Neural progenitor cell (in vitro differentiated cells): ENCODE results near the gene CCL21. TPM values are rescaled to one million over a fixed set of nuclear protein-coding genes. Genes with fewer than 3 reads are reported as not detected.

Source experiments
- DNase-seq: peaks from one replicate; pipeline ENCODE4 v3.0.0-alpha.2; 2016; ENCODE audit warnings: low spot score
- H2AFZ ChIP-seq: fragments of 200-600 bp; sonication (generic); replicated peaks from 2 replicates; pipeline ENCODE4 v1.6.1; 2016; ENCODE audit warnings: antibody characterized with exemption
- H3F3A ChIP-seq: fragments of 200-600 bp; sonication (generic); 2 replicates; pipeline ENCODE4 v1.6.1; 2016; ENCODE audit warnings: antibody characterized with exemption, low read depth
- H3K27ac ChIP-seq: fragments of 200-600 bp; sonication (generic); 2 replicates; pipeline ENCODE4 v1.5.1; 2016; ENCODE audit warnings: mild to moderate bottlenecking
- H3K27me3 ChIP-seq: fragments of 200-600 bp; sonication (generic); 2 replicates; pipeline ENCODE4 v1.6.1; 2016; ENCODE audit warnings: mild to moderate bottlenecking, moderate library complexity
- H3K36me3 ChIP-seq: fragments of 200-600 bp; sonication (generic); 2 replicates; pipeline ENCODE4 v1.5.1; 2016
- H3K4me1 ChIP-seq: fragments of 200-600 bp; sonication (generic); 2 replicates; pipeline ENCODE4 v1.6.1; 2016; ENCODE audit warnings: mixed run types
- H3K4me2 ChIP-seq: fragments of 200-600 bp; sonication (generic); 2 replicates; pipeline ENCODE4 v1.6.1; 2016
- H3K4me3 ChIP-seq: fragments of 200-600 bp; sonication (generic); 2 replicates; pipeline ENCODE4 v1.5.1; 2016
- H3K79me2 ChIP-seq: fragments of 200-600 bp; sonication (generic); 2 replicates; pipeline ENCODE4 v1.6.1; 2016; ENCODE audit warnings: low read depth
- H3K9ac ChIP-seq: fragments of 200-600 bp; sonication (generic); 2 replicates; pipeline ENCODE4 v1.6.1; 2016
- H3K9me3 ChIP-seq: fragments of 200-600 bp; sonication (generic); 2 replicates; pipeline ENCODE4 v1.5.1; 2016; ENCODE audit warnings: low read depth
- H4K20me1 ChIP-seq: fragments of 200-600 bp; sonication (generic); 2 replicates; pipeline ENCODE4 v1.6.1; 2016; ENCODE audit warnings: low read depth
- H3K27ac Mint-ChIP-seq: 3 replicates; pipeline ENCODE4 v1.8.0; 2021; ENCODE audit warnings: mixed read lengths
- H3K27me3 Mint-ChIP-seq: 2 replicates; pipeline ENCODE4 v1.8.0; 2022; ENCODE audit warnings: low read depth, mild to moderate bottlenecking, inconsistent platforms, moderate library complexity, mixed read lengths; ENCODE audit not compliant: insufficient read depth
- H3K36me3 Mint-ChIP-seq: 3 replicates; pipeline ENCODE4 v1.8.0; 2021; ENCODE audit warnings: mixed read lengths
- H3K4me1 Mint-ChIP-seq: 3 replicates; pipeline ENCODE4 v1.8.0; 2021; ENCODE audit warnings: mixed read lengths
- H3K4me3 Mint-ChIP-seq: 3 replicates; pipeline ENCODE4 v1.8.0; 2021; ENCODE audit warnings: mild to moderate bottlenecking, moderate library complexity, mixed read lengths
- H3K9me3 Mint-ChIP-seq: 3 replicates; pipeline ENCODE4 v1.8.0; 2020; ENCODE audit warnings: mixed read lengths
- EZH2 ChIP-seq: fragments of 200-600 bp; sonication (generic); IDR thresholded peaks from 2 replicates; pipeline ENCODE4 v1.6.1; 2017; ENCODE audit warnings: antibody characterized with exemption, mild to moderate bottlenecking, moderate library complexity
- EZH2phosphoT487 ChIP-seq: fragments of 200-600 bp; sonication (generic); IDR thresholded peaks from 2 replicates; pipeline ENCODE4 v1.6.1; 2017; ENCODE audit warnings: antibody characterized with exemption
- total RNA-seq: library from RNA; depleted of rRNA; stranded (reverse); fragments of >200 nt; gene quantifications from 2 replicates; pipeline ENCODE4 v1.2.3, GENCODE V29; 2015; ENCODE audit warnings: low replicate concordance
- TF ChIP-seq, protein P1 (sequence below): fragments of 200-600 bp; sonication (generic); IDR thresholded peaks from 2 replicates; pipeline ENCODE4 v1.5.1; 2017; ENCODE audit warnings: antibody characterized with exemption, mild to moderate bottlenecking

The CCL21 gene
- total RNA-seq, 1 donor from 2014 or later: not detected

DNA sequence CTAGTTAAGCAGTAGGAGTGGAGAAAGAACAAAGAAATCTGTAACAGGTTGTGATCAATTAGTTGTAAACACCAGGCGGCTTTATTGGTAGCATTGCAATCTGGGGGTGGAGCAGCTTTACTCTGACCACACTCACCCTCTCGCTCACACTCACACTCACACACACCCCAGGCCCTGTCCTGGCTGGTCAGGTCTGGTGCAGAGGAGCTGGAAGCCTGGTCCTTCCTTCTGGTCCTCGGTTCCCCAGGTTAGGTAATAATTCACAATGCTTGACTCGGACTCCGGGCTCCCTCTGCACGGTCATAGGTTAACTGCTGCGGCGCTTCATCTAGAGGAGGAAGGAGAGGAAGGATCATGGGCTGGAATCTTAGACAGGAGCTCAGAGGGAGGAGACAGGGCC is 20.4 kb downstream of the CCL21 start:
- H3K4me3 Mint-ChIP-seq: no peak overlapping the region
- H3K36me3 Mint-ChIP-seq: peaks cover 4% of the 10 kb centered on the region
- H4K20me1 ChIP-seq: no peaks in the 10 kb centered on the region
- no peak overlapping the region for H3K4me2 ChIP-seq
- no peak overlapping the region for H3K4me3 ChIP-seq
- H3K27ac Mint-ChIP-seq: no peak overlapping the region
- TF ChIP-seq, protein P1, sequence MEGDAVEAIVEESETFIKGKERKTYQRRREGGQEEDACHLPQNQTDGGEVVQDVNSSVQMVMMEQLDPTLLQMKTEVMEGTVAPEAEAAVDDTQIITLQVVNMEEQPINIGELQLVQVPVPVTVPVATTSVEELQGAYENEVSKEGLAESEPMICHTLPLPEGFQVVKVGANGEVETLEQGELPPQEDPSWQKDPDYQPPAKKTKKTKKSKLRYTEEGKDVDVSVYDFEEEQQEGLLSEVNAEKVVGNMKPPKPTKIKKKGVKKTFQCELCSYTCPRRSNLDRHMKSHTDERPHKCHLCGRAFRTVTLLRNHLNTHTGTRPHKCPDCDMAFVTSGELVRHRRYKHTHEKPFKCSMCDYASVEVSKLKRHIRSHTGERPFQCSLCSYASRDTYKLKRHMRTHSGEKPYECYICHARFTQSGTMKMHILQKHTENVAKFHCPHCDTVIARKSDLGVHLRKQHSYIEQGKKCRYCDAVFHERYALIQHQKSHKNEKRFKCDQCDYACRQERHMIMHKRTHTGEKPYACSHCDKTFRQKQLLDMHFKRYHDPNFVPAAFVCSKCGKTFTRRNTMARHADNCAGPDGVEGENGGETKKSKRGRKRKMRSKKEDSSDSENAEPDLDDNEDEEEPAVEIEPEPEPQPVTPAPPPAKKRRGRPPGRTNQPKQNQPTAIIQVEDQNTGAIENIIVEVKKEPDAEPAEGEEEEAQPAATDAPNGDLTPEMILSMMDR: no peak
- TF ChIP-seq EZH2phosphoT487 (no peak), EZH2 (no peak)
- no peak overlapping the region for H3K9ac ChIP-seq
- no peak overlapping the region for H3K27ac ChIP-seq
- H3K27me3 Mint-ChIP-seq: peaks cover 11% of the 10 kb centered on the region
- H3K9me3 Mint-ChIP-seq: peaks cover 3% of the 10 kb centered on the region
- H3K9me3 ChIP-seq: no peaks in the 10 kb centered on the region
- H3K4me1 Mint-ChIP-seq: peaks cover 18% of the 10 kb centered on the region
- no peak overlapping the region for H2AFZ ChIP-seq
- H3K4me1 ChIP-seq: peaks cover 4% of the 10 kb centered on the region
- H3K36me3 ChIP-seq: no peaks in the 10 kb centered on the region
- H3F3A ChIP-seq: no peaks in the 10 kb centered on the region
- no peaks in the 10 kb centered on the region for H3K79me2 ChIP-seq
- H3K27me3 ChIP-seq: no peaks in the 10 kb centered on the region
- no peak for DNase-seq

DNA sequence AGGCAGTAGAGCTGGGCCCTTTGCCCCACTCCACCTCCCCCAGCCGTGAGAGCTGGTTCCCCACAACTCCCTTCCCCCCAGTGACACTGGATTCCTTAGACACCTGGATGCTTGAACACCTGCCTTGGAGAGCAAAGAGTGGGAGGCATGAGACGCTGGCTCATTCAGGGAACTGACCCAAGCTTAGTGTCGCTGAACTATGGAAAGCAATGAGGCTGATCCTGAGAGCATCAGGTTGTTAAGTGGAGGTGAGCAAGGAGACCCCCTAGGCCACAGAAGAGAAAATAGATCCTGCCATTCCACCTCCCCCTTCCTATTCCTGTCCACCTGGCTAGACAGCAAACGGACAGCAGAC is 20.8 kb downstream of the CCL21 start:
- Mint-ChIP-seq H3K27ac (no peak overlapping the region), H3K36me3 (peaks cover 4% of the 10 kb centered on the region), H3K27me3 (peaks cover 11% of the 10 kb centered on the region), H3K4me3 (no peak overlapping the region), H3K4me1 (peaks cover 18% of the 10 kb centered on the region), H3K9me3 (peaks cover 3% of the 10 kb centered on the region)
- TF ChIP-seq EZH2phosphoT487 (no peak), EZH2 (no peak)
- TF ChIP-seq, protein P1: no peak
- H3K9ac ChIP-seq: no peak overlapping the region
- no peaks in the 10 kb centered on the region for H4K20me1 ChIP-seq
- no peaks in the 10 kb centered on the region for H3K9me3 ChIP-seq
- H3K27me3 ChIP-seq: no peaks in the 10 kb centered on the region
- no peak overlapping the region for H3K4me2 ChIP-seq
- H3K36me3 ChIP-seq: no peaks in the 10 kb centered on the region
- H3K4me1 ChIP-seq: peaks cover 4% of the 10 kb centered on the region
- no peak overlapping the region for H2AFZ ChIP-seq
- no peak overlapping the region for H3K27ac ChIP-seq
- H3F3A ChIP-seq: no peaks in the 10 kb centered on the region
- no peaks in the 10 kb centered on the region for H3K79me2 ChIP-seq
- no peak overlapping the region for H3K4me3 ChIP-seq
- no peak for DNase-seq

- H3F3A ChIP-seq: no peaks in the 10 kb centered on the region
- H2AFZ ChIP-seq: no peak overlapping the region
- Mint-ChIP-seq H3K36me3 (peaks cover 1% of the 10 kb centered on the region), H3K9me3 (no peaks in the 10 kb centered on the region), H3K27me3 (peaks cover 11% of the 10 kb centered on the region), H3K4me3 (no peak overlapping the region), H3K4me1 (peaks cover 18% of the 10 kb centered on the region), H3K27ac (peak overlapping the region; percentile 79)
- H3K9me3 ChIP-seq: no peaks in the 10 kb centered on the region
- no peaks in the 10 kb centered on the region for H4K20me1 ChIP-seq
- no peak overlapping the region for H3K4me2 ChIP-seq
- H3K27ac ChIP-seq: no peak overlapping the region
- H3K4me1 ChIP-seq: peaks cover 4% of the 10 kb centered on the region
- no peak overlapping the region for H3K9ac ChIP-seq
- DNase-seq: no peak
- no peaks in the 10 kb centered on the region for H3K27me3 ChIP-seq
- no peaks in the 10 kb centered on the region for H3K36me3 ChIP-seq
- no peak overlapping the region for H3K4me3 ChIP-seq
- TF ChIP-seq EZH2phosphoT487 (no peak), EZH2 (no peak)
- TF ChIP-seq, protein P1: no peak
- H3K79me2 ChIP-seq: no peaks in the 10 kb centered on the region
Observed at GRCh38 chr9:34688329-34689115, 21.4 kb downstream of the CCL21 start.
